ENCODE measurements around the gene GATAD2B. TPM values are rescaled to one million over a fixed set of nuclear protein-coding genes. Genes with fewer than 3 reads are reported as not detected.

The GATAD2B gene
- total RNA-seq, 1 experiment from 2014 or later = 8.9 TPM

- no peaks in the 10 kb centered on the region for H3K27me3 ChIP-seq (ENCODE audit: control insufficient read depth, insufficient read depth, low read length)
- peaks cover 13% of the 10 kb centered on the region for H3K36me3 ChIP-seq (replicated peaks; ENCODE audit: control insufficient read depth, insufficient read depth, low read length)
- H3K4me3 ChIP-seq (ENCODE audit: insufficient read depth, low read depth, low read length) = no peak overlapping the region
- no peak for DNase-seq
Measured at GRCh38 chr1:153942766-153943549, 20.2 kb upstream of the GATAD2B start.

DNA sequence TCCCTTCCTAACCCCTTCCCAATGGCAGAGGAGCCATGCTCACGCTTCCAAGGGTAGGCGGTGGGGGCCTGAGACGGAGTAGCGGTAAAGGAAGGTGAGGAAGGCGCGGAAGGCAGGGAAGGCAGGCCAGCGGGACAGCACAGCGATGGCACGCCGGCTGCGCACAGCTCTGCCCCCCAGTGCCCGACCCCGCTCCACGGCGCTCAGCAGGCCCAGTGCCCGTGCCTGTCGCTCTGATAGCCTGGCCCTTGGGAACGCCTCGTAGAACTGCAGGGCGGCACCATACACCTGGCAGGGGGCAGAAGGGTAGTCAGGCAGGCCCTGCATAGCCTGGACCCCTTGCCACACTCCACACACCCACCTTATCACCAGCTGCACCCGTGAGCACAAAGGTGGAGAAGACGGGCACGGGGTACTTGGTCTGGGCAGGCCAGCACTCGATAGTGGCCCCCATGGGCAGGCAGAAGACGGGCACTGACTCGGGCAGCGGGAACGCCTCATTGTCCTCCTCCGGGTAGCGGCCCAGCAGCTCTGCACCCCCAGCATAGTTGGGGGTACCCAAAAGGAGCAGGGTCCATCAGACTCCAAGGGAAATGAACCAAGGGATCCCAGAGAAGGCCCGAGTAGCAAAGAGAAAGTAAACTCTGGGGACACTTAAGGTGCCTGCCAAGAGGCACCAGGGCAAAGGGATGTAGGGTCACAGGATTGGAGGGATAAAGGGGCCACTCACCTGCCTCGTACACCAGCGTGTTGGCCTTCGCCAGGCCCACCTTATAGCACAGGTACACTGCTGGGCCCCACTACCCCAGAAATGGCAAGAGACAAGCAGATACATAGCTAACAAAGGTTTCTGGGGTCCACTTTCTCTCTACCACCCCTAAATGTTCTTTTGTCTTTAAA is 19.3 kb upstream of the GATAD2B start:
- H3K4me3 ChIP-seq (ENCODE audit: insufficient read depth, low read depth, low read length) = no peak overlapping the region
- H3K36me3 ChIP-seq (replicated peaks; ENCODE audit: control insufficient read depth, insufficient read depth, low read length) = peaks cover 19% of the 10 kb centered on the region
- no peaks in the 10 kb centered on the region for H3K27me3 ChIP-seq (ENCODE audit: control insufficient read depth, insufficient read depth, low read length)
- DNase-seq = peak; percentile 47

DNA sequence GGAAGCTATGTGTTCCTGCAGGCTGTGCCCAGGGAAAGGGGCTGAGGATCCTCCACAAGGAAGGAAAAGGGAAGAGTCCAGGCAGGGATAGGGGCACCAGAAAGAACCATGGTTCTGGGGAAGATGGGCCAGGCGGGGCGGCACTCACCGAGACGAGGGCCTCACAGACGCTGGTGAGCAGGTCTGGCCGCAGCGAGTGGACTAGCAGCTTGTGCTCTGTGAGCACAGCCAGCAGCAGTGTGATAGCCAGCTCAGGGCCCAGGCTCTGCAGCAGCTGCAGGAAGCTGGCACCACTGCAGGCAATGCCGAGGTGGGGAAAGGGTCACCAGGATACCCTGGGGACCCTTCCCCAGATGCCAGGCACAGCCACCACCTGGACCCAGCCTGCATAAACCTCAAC is 18.0 kb upstream of the GATAD2B start:
- DNase-seq = no peak
- H3K27me3 ChIP-seq (ENCODE audit: control insufficient read depth, insufficient read depth, low read length) = no peaks in the 10 kb centered on the region
- H3K4me3 ChIP-seq (ENCODE audit: insufficient read depth, low read depth, low read length) = no peak overlapping the region
- H3K36me3 ChIP-seq (replicated peaks; ENCODE audit: control insufficient read depth, insufficient read depth, low read length) = peaks cover 28% of the 10 kb centered on the region

DNA sequence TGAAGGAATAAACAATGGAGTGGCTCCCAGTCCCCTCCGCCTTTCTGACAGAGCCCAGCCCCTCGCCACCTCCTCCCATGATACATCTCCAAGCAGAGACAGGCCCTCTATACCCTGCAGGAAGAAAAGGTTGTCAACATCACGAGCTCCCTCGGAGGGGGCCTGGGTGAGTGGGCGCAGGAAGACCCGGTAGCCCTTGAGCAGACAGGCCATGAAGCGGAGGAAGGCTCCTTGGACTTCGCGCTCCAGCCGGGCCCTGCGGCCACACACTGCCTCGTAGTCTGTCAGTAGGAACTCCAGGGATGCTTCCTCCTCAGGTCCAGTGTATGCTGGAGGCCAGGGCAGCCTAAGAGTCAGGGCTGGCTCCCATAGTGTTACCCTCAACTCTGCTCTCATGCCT is 16.7 kb upstream of the GATAD2B start:
- H3K4me3 ChIP-seq (ENCODE audit: insufficient read depth, low read depth, low read length) = no peak overlapping the region
- no peak for DNase-seq
- peaks cover 31% of the 10 kb centered on the region for H3K36me3 ChIP-seq (replicated peaks; ENCODE audit: control insufficient read depth, insufficient read depth, low read length)
- no peaks in the 10 kb centered on the region for H3K27me3 ChIP-seq (ENCODE audit: control insufficient read depth, insufficient read depth, low read length)

DNA sequence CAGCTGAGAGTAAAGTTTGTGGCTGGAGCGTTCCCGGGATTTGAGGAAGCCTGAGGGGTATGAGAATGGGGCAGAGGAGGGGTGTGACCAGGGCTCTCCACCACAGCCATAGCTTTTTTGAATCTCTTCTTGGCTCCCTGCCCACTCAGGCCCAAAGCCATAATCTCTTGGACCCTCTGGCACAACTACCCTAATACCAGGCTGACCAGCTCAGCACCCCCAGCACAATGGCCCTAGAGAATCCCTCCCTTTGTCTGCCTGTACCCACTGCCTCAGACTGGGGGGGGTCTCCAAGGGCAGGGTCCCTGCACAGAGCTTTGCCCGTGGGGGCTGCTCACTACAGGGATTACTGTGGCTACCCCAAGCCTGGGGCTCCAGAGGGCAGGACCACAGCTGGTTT is 16.2 kb upstream of the GATAD2B start:
- no peak for DNase-seq
- H3K27me3 ChIP-seq (ENCODE audit: control insufficient read depth, insufficient read depth, low read length) = no peaks in the 10 kb centered on the region
- H3K36me3 ChIP-seq (replicated peaks; ENCODE audit: control insufficient read depth, insufficient read depth, low read length) = peaks cover 33% of the 10 kb centered on the region
- no peak overlapping the region for H3K4me3 ChIP-seq (ENCODE audit: insufficient read depth, low read depth, low read length)

- DNase-seq = no peak
- no peak overlapping the region for H3K4me3 ChIP-seq (ENCODE audit: insufficient read depth, low read depth, low read length)
- peaks cover 35% of the 10 kb centered on the region for H3K36me3 ChIP-seq (replicated peaks; ENCODE audit: control insufficient read depth, insufficient read depth, low read length)
- no peaks in the 10 kb centered on the region for H3K27me3 ChIP-seq (ENCODE audit: control insufficient read depth, insufficient read depth, low read length)
Measured at GRCh38 chr1:153937331-153937730, 14.6 kb upstream of the GATAD2B start.

GRCh38 chr1:153936011-153936802 is 13.4 kb upstream of the GATAD2B start:
- Histone ChIP-seq H3K4me3 (ENCODE audit: insufficient read depth, low read depth, low read length) (no peak overlapping the region), H3K36me3 (replicated peaks; ENCODE audit: control insufficient read depth, insufficient read depth, low read length) (peaks cover 36% of the 10 kb centered on the region), H3K27me3 (ENCODE audit: control insufficient read depth, insufficient read depth, low read length) (no peaks in the 10 kb centered on the region)
- no peak for DNase-seq

GRCh38 chr1:153934746-153935145 is 12.0 kb upstream of the GATAD2B start:
- DNase-seq = no peak
- no peak overlapping the region for H3K4me3 ChIP-seq (ENCODE audit: insufficient read depth, low read depth, low read length)
- peaks cover 38% of the 10 kb centered on the region for H3K36me3 ChIP-seq (replicated peaks; ENCODE audit: control insufficient read depth, insufficient read depth, low read length)
- H3K27me3 ChIP-seq (ENCODE audit: control insufficient read depth, insufficient read depth, low read length) = no peaks in the 10 kb centered on the region

GRCh38 chr1:153933955-153934354 is 11.2 kb upstream of the GATAD2B start:
- H3K27me3 ChIP-seq (ENCODE audit: control insufficient read depth, insufficient read depth, low read length) = no peaks in the 10 kb centered on the region
- DNase-seq = no peak
- peaks cover 36% of the 10 kb centered on the region for H3K36me3 ChIP-seq (replicated peaks; ENCODE audit: control insufficient read depth, insufficient read depth, low read length)
- no peak overlapping the region for H3K4me3 ChIP-seq (ENCODE audit: insufficient read depth, low read depth, low read length)

DNA sequence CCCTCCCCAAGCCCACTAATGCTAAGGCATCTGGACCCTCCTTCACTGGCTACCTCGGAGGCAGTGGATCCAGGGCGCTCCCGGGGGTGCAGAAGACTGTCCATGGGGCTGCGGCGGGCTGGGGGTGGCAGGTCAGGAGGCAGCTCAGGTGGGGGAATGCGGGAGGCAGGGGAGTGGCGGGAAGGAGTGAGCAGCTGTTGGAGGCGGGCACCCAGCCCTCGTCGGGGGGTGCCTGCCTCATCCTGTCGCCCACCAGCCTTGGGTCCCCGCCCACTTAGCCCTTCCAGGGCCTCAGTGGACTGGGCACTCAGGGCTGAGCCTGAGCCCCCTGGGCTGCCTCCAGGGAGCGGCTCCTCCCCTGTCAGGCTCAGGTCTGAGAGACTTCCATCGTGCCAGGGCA is 10.7 kb upstream of the GATAD2B start:
- no peaks in the 10 kb centered on the region for H3K27me3 ChIP-seq (ENCODE audit: control insufficient read depth, insufficient read depth, low read length)

GRCh38 chr1:153932156-153933131 is 9.7 kb upstream of the GATAD2B start:
- Histone ChIP-seq H3K4me3 (ENCODE audit: insufficient read depth, low read depth, low read length) (no peak overlapping the region), H3K27me3 (ENCODE audit: control insufficient read depth, insufficient read depth, low read length) (no peaks in the 10 kb centered on the region), H3K36me3 (replicated peaks; ENCODE audit: control insufficient read depth, insufficient read depth, low read length) (peaks cover 30% of the 10 kb centered on the region)
- peak; percentile 37 for DNase-seq

More for the DNA sequence above, 10.7 kb upstream of the GATAD2B start:
- H3K36me3 ChIP-seq (replicated peaks; ENCODE audit: control insufficient read depth, insufficient read depth, low read length) = peaks cover 34% of the 10 kb centered on the region
- no peak overlapping the region for H3K4me3 ChIP-seq (ENCODE audit: insufficient read depth, low read depth, low read length)
- peak; percentile 43 for DNase-seq

- peaks cover 18% of the 10 kb centered on the region for H3K36me3 ChIP-seq (replicated peaks; ENCODE audit: control insufficient read depth, insufficient read depth, low read length)
- no peaks in the 10 kb centered on the region for H3K27me3 ChIP-seq (ENCODE audit: control insufficient read depth, insufficient read depth, low read length)
- DNase-seq = peak; percentile 67
- H3K4me3 ChIP-seq (ENCODE audit: insufficient read depth, low read depth, low read length) = no peak overlapping the region
Measured at GRCh38 chr1:153929981-153930948, 7.5 kb upstream of the GATAD2B start.

DNA sequence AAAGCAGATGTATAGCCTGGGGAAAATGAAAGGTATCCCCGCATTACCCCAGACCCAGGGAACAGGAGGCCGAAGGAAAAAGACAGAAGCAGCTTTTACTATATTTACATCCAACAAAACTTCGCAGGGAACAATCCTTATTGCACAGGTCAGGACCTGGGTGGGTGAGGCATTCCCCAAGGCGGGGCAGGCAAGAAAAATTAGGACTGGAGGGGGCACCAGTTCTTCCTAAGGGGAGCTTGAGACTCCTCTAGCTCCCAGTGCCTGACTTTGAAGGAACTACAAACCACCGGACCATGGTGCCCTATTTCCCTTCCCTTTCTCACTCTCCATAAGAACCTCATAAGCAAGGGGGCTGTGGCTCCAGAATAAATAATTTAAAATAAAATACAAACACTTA is 6.7 kb upstream of the GATAD2B start:
- H3K4me3 ChIP-seq (ENCODE audit: insufficient read depth, low read depth, low read length) = no peak overlapping the region
- peak; percentile 21 for DNase-seq
- H3K27me3 ChIP-seq (ENCODE audit: control insufficient read depth, insufficient read depth, low read length) = no peaks in the 10 kb centered on the region
- peaks cover 15% of the 10 kb centered on the region for H3K36me3 ChIP-seq (replicated peaks; ENCODE audit: control insufficient read depth, insufficient read depth, low read length)
